HG03045 (cell line): Measurements from ENCODE around the gene FRMD4B.

Experiments used
- ATAC-seq: cut with Tn5 transposase; IDR thresholded peaks from one replicate; pipeline ENCODE4 v1.9.1; 2021; ENCODE audit warnings: mild to moderate bottlenecking, moderate library complexity; ENCODE audit not compliant: unreplicated experiment

FRMD4B gene

DNA sequence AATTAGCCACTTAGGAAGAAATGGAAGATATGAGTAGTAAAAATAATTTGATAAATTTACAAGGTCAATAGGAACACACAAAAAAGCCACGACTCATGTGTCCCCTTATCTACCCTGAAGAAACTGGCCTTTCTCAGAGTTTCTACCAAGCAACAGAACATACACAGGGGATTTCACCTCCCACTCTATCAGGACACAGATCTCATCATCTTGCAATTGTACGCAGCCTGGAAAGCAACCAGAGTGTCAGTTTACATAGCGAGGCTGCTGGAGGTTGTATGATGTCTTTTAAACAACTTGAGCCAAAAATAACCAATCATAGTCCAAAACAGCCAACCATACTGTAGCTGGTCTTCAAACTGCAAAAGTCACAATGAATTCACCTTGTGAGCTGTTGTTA is 243.8 kb downstream of the FRMD4B start:
- no peak for ATAC-seq

DNA sequence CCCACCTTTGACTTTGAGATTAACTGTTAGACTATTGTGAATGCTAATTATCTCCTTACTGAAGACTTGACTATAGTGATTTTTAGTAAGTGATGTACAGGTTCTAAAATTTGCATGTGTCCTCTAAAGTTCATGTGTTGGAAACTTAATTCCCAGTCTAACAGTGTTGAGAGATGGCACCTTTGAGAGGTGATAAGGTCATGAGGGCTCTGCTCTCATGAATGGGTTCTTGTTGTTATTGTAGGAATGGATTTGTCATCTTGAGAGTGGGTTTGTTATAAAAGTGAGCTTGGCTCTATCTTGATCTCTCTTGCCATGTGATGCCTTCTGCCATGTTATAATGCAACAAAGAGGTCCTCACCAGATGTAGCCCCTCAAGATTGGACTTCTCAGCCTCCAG is 244.6 kb downstream of the FRMD4B start:
- no peak for ATAC-seq

DNA sequence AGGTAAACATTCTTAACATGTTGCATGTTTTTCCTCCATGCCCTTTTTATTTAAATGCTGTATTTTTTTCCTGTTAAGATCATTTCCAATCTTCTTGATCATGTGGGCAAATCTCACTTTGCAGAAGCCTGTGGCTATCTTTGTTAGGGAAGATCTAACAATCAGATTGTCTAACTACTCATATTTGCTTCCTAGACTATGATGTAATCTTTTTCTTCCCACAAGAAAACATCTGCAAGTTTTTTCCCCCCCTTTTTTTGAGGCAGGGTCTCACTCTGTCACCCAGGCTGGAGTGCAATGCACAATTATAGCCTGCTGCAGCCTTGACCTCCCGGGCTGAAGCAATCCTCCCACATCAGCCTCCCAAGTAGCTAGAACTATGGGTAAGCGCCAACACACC is 248.5 kb downstream of the FRMD4B start:
- ATAC-seq: no peak

DNA sequence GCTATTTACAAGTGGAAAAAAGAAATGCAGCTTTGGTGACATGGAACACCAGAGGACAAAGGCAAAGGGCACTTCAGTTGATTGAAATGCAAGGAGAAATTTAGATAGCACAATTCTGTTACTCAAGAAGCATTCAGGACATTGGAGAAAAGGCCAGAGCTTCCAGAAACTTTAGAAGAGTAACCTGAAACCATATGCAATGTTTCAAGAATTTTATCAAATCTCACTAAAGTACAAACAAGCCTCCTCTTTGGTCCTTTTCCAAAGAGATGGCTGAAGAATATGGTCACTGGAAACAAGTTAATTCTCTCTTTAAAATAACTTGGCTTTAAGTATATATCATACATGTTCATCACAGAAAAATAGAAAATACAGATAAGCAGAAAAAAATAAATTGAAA is 248.9 kb downstream of the FRMD4B start:
- no peak for ATAC-seq

DNA sequence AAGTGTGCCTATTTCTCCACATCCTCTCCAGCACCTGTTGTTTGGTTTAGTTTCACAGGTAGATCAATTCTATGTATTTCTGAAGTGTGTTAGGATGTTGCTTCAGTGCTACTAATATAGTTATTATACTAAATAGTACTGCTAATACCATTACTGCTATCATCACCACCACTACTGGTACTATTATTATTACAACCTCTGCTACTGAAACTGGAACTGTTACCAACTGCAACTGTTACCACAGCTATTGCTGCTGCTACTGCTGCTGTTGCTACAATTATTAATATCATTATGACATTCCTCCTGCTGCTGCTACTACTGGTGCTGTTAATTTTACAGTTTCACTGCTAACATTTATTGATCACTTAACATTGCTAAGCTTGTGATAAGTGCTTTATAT is 255.2 kb downstream of the FRMD4B start:
- peak; percentile 77 for ATAC-seq

DNA sequence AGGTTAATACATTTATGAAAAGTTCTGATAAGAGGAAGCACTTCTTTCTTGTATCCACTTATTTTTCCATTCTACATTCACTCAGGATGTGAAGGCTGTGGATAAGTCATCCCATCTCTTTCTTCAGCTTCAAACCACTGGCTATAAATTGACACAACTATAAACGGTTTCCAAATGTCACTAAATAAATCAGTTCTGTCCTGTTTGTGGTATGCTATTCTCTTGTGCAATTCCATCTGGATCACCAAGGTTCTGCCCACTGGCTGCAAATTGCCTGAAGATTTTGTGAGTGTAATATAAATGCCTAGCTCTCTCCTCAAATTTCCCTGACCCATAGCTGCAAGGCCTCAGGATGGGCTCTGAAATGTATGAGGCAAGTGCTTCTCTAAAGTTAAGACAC is 256.4 kb downstream of the FRMD4B start:
- no peak for ATAC-seq

DNA sequence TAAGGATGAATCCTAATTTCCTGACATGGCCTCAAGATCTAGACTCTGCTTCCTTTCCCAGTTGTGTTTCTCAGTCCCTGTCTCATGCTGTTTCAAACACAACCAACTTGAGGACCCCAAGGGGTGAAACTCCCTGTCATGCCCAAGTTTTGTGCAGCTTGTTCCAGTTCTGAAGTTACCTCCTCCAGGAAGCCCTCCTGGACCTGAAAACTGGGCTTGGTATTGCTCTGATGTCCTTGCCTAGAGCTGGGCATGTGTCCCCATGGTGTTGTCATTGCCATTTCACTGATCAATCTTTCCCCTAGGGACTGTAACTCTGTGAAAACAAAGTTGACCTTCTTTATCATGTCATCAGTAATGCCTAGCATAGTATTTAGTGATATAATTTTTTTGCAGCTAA is 257.4 kb downstream of the FRMD4B start:
- ATAC-seq: no peak

DNA sequence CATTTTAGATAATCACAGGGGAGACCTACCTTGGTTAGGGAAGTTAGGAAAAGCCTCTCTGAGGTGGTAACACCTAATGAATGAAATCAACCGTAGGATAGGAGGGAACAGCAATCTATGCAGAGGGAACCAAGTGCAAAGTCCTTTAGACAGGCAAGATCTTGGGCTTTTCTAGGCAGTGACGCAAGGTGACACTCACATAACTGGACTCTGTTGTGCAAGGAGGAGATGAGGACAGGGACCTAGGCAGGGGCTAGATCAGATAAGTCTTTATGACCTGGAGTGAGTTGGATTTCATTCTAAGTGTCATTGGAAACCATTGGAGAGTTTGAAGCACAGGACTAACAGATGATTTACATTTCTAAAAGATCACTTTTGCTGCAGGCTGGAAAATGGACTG is 258.9 kb downstream of the FRMD4B start:
- no peak for ATAC-seq

DNA sequence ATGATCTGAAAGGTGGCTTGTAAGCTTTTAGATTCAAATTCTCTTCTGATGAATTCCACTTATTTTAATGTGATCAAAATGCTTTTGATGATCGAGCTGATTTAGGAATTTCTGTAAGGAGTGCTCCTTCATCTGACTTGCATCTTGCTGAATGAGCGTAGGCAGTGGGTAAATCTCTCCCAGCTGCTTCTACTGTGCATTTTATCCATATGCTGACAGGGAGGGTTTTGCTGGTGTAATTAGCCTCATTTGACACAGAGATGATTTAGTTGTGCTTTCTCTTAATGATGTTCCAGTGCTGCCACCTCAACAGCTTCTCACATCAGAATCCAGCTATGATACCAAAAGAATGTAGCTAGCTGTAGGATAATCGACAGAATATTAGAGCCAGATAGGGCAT is 259.7 kb downstream of the FRMD4B start:
- no peak for ATAC-seq

DNA sequence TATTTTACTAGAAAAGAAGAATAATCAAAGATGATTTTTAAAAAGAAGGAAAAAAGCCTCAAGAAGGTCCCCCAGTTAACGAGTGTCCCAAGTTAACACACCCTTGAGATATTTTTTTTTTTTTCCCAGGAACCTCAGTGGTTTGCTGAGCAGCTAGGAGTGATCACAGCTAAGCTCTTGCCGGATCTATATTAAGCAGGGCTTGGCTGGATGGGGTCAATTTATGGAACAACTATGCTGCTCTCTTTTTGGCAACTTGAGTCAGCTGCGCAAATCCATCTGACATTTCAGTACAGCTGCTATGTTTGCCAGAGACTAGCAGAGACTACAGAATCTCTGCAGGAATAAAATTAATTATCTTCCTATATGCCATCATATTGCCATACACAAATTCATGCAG is 263.5 kb downstream of the FRMD4B start, which contains the start of gene LMOD3:
TSS of gene LMOD3 (minus strand) at position 193 of the 400 bp plus-strand sequence. CDS start 209 bp downstream, outside the sequence.
- ATAC-seq: no peak

DNA sequence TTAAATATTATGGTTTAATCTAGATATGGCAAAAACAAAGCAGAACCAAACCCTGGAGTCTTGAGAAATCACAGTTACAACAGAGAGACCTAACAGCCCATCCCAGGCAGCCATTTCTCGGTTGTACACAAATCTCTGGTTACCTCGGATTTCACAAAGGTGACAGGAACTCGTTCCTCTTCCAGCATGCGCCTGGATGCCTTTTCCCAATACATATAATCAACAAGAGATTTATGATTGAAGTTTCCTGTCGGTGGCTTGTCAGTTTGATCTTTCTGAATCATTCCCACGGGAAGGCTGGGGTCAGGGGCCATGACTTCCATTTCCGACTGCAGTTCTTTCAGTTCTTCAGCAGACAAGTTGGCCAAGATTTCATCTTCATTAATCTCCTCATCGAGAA is 263.9 kb downstream of the FRMD4B start:
- ATAC-seq: no peak

DNA sequence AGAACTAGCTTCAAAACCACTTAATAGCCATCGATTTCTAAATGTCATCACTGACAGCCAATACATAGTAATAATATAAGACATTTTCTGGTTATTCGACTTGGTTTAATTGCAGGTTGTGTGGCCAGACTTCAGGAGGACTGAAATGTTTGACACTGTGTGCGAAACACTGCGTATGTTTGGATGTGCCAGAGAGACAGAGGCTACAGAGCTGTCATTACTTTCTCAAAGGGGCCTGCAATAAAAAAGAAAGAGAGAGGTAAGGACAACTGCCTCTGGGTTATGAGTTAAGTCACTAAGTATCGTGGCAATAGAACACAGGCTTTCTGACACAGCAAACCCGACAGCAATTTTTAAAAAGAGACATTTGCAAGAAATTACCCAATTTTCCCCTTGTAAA is 264.4 kb downstream of the FRMD4B start:
- no peak for ATAC-seq

DNA sequence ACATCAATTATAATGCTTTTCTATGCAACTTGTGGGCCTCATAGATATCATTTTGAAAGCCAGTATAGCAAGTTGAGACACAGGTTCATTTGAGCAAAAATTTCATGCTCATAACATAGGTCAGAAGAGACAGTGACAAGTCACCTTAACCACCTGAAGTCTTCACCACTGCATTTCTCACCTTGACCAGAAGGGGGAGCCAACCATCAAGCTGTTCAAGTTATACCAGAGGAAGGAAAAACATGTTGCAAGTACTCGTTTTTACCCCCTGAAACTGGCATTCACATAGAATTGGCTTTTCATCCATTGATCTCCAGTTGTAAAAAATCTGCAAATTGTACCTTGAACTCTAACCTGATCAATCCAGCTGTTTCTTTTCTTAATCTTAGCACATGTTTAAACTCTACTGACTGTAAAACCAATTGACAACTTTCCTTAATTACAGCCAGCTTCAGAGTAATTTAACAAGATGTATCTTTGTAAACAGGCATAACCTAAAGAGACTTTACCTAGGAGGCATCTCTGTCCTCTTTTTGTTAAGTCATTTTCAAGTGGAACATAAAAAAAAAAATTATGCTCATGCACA is 264.9 kb downstream of the FRMD4B start:
- ATAC-seq: no peak
